ENCODE measurements around the gene RAPGEF2. TPM values are rescaled to one million over a fixed set of nuclear protein-coding genes. Genes with fewer than 3 reads are reported as not detected.

The RAPGEF2 gene, protein sequence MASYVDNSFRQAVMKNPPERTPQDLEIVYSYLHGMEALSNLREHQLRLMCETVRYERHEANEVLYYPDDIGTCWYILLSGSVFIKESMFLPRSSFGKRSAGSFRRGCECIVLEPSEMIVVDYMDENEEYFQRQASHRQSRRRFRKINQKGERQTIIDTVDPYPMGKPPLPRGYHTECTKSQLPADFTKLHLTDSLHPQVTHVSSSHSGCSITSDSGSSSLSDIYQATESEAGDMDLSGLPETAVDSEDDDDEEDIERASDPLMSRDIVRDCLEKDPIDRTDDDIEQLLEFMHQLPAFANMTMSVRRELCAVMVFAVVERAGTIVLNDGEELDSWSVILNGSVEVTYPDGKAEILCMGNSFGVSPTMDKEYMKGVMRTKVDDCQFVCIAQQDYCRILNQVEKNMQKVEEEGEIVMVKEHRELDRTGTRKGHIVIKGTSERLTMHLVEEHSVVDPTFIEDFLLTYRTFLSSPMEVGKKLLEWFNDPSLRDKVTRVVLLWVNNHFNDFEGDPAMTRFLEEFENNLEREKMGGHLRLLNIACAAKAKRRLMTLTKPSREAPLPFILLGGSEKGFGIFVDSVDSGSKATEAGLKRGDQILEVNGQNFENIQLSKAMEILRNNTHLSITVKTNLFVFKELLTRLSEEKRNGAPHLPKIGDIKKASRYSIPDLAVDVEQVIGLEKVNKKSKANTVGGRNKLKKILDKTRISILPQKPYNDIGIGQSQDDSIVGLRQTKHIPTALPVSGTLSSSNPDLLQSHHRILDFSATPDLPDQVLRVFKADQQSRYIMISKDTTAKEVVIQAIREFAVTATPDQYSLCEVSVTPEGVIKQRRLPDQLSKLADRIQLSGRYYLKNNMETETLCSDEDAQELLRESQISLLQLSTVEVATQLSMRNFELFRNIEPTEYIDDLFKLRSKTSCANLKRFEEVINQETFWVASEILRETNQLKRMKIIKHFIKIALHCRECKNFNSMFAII (N-terminal part only)
- 55.2 and 61.6 TPM in 2 replicates for total RNA-seq
- 25.4 and 28.7 TPM in 2 replicates for polyA plus RNA-seq
- 25.9 and 27.1 TPM in 2 replicates for polyA plus RNA-seq (2011; cell fraction: cytosol; rRNA removed)
- polyA plus RNA-seq (2011; cell fraction: nucleus; rRNA removed), result 95.5 and 109 TPM in 2 replicates
- polyA plus RNA-seq (2012), result 33.4 and 42.7 TPM in 2 replicates
- polyA minus RNA-seq, result 163 and 181 TPM in 2 replicates
- 13.7 TPM for polyA minus RNA-seq (2011; cell fraction: cytosol; rRNA and poly(A)+ RNA removed)
- 126 and 179 TPM in 2 replicates for polyA minus RNA-seq (2011; cell fraction: nucleus; rRNA and poly(A)+ RNA removed)
- Bru-seq, nascent RNA, result percentile 93 among the genes with signal in this experiment
- percentile 70 among the genes with signal in this experiment for BruChase-seq, experiment 1, labeled RNA remaining after a 6-hour chase
- BruChase-seq, experiment 2, labeled RNA remaining after a 2-hour chase, result percentile 80 among the genes with signal in this experiment
- long read RNA-seq, full-length matches to known transcripts, result 1 of 24 reads
- long read RNA-seq, partial matches to known transcripts, result 11 of 24 reads
- long read RNA-seq, other reads (novel, unspliced or antisense), result 12 of 24 reads

DNA sequence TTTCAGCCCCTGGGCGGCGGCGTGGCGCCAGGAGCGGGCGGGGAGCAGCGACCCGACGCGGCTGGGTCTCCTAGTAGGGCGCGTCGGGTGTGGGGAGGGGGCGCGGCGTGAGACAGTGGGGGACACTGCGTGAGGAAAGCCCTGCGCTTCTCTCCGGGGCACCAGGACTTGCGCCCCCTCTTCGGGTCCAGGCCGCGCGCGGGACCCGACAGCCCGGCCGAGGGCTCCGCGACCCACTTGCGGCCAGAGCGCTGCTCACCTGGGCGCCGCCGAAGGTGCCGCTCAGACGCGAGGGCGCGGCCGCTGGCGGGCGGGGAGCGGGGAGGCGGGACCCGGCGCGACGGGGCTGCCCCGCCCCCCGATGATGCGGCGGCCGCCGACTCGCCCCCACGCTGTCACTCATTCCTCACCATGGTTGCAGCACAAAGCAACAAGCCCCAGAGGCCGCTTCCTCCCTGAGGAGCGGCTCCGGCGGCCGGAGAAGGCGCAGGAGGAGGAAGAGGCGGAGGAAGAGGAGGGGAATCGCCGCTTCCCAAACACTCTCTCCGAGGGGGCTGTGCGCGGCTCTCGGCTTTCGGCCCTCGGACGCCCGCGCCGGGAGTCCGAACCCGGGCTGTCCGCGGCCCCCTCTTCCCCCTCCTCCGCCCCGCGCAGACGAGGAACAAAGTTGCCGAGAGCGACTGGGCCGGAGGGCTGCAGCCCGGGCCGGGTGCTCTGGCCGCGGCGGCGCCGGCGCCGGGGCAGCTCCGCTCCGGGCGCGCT lies at the start of gene RAPGEF2:
RAPGEF2 (plus strand) TSS at position 458 of the 762 bp plus-strand sequence. CDS start 1,084 bp downstream, outside the sequence.
- no TSS peak for BruUV-seq (replicated peaks)
- H3K27me3 ChIP-seq (ENCODE audit: control insufficient read depth in 2 of 2, insufficient read depth in 2 of 2, low read length in 2 of 2), result no peaks in the 10 kb centered on the region
- H3K9ac ChIP-seq (replicated peaks; ENCODE audit: extremely low read depth, insufficient read depth, low read length), result peak within 1 kb of the TSS; percentile 95
- no peaks in the 10 kb centered on the region for H3K9me3 ChIP-seq (replicated peaks; ENCODE audit: control insufficient read depth, insufficient read depth, low read length)
- H3K4me3 ChIP-seq (replicated peaks in 1 of 3; ENCODE audit: insufficient read depth in 1 of 3, low read depth in 1 of 3, low read length in 3 of 3), result peak within 1 kb of the TSS; percentile 62 to 97 (median 95)
- POLR2A ChIA-PET, result no interaction called here
- no peaks in the 10 kb centered on the region for H3K9me1 ChIP-seq (replicated peaks; ENCODE audit: control insufficient read depth, extremely low read depth, insufficient read depth, low read length)
- peak within 1 kb of the TSS; percentile 58 for H3K4me2 ChIP-seq (ENCODE audit: insufficient read depth, low read length)
- no peaks in the 10 kb centered on the region for H4K20me1 ChIP-seq (replicated peaks; ENCODE audit: control insufficient read depth, extremely low read depth, insufficient read depth, low read length)
- CTCF ChIA-PET, result interaction anchor here (0.9 to 1.1 kb wide), 3 partner anchors 106 to 246 kb away, joined by 3 to 5 read pairs (median 3); no protein-coding TSS in a partner anchor
- DNase-seq (ENCODE audit: low read depth, low spot score) (peak; percentile 93), FAIRE-seq (peak; percentile 78)
- peaks cover 37% of the 10 kb centered on the region for H3K79me2 ChIP-seq (ENCODE audit: control insufficient read depth, insufficient read depth, low read length)
- peak within 1 kb of the TSS; percentile 96 for H3K27ac ChIP-seq (ENCODE audit: insufficient read depth, low read depth, low read length)
- intact Hi-C loops (cut with micrococcal nuclease), result loop anchor here (1.0 to 5.0 kb wide), 3 partner anchors 75 to 288 kb away; no protein-coding TSS in a partner anchor
- dilution Hi-C loops (cut with MboI; ENCODE audit: extremely low pct_ligation_motif_present, low sequenced_read_pairs), result no loop called here
- peak within 1 kb of the TSS; percentile 40 for H2AFZ ChIP-seq (ENCODE audit: low read depth, low read length)
- H3K36me3 ChIP-seq (ENCODE audit: control insufficient read depth in 2 of 2, extremely low read depth in 1 of 2, insufficient read depth in 2 of 2, low read length in 2 of 2), result no peaks in the 10 kb centered on the region
- TF ChIP-seq FOS (IDR thresholded peaks at IDR 0.05; ENCODE audit: borderline replicate concordance, insufficient read depth, low read length) (peak; percentile 66), POLR2AphosphoS5 (IDR thresholded peaks at IDR 0.05; ENCODE audit: insufficient read depth, low read depth, low read length) (peak; percentile 49), POLR2A (IDR thresholded peaks at IDR 0.05; ENCODE audit: low read depth, low read length) (peak; percentile 59), JUN (IDR thresholded peaks at IDR 0.05; ENCODE audit: borderline replicate concordance, insufficient read depth, insufficient read length, low read depth) (no peak), EZH2 (IDR thresholded peaks at IDR 0.05; ENCODE audit: borderline replicate concordance, low read depth, low read length, severe bottlenecking) (no peak)
- H3K4me1 ChIP-seq (ENCODE audit: control insufficient read depth, extremely low read depth, insufficient read depth, low read length), result peaks cover 29% of the 10 kb centered on the region
